K562 (cell line): Measurements from ENCODE around the gene ITLN1.

Source experiments
- FOXA1 ChIP-seq: fragments of 450-650 bp; IDR thresholded peaks from 2 replicates; pipeline ENCODE4 v1.6.1; 2016; ENCODE audit warnings: mild to moderate bottlenecking, borderline replicate concordance
- FOXP4 ChIP-seq: sonication (generic); formaldehyde crosslinking; IDR thresholded peaks from 2 replicates; pipeline ENCODE4 v1.8.0; 2022; ENCODE audit warnings: mild to moderate bottlenecking, missing genetic modification reagents, borderline replicate concordance
- PHTF2 ChIP-seq: fragments of 250-450 bp; sonication (Bioruptor Pico); IDR thresholded peaks from 2 replicates; pipeline ENCODE4 v1.5.0; 2021; ENCODE audit warnings: mild to moderate bottlenecking
- POLR2A ChIP-seq: fragments of 450-650 bp; conservative IDR thresholded peaks from 2 replicates; pipeline ENCODE4 v1.6.1; 2016
- PRPF4 ChIP-seq: fragments of 200-400 bp; formaldehyde crosslinking; IDR thresholded peaks from one replicate; pipeline ENCODE4 v1.6.1; 2017; ENCODE audit warnings: low read length, low read depth, mild to moderate bottlenecking; ENCODE audit not compliant: insufficient read depth, poor library complexity, severe bottlenecking
- TEAD2 ChIP-seq: fragments of 450-650 bp; IDR thresholded peaks from 2 replicates; pipeline ENCODE4 v1.6.1; 2016; ENCODE audit warnings: missing genetic modification characterization, control low read depth, missing compliant biosample characterization

- TF ChIP-seq PRPF4, result no peak
- TF ChIP-seq TEAD2 (tag), result no peak
- TF ChIP-seq FOXP4 (CRISPR knock-in tag), result no peak
- TF ChIP-seq PHTF2, result no peak
- no peak for TF ChIP-seq POLR2A
- no peak for TF ChIP-seq FOXA1
Observed at GRCh38 chr1:160883581-160884513, 1.1 kb downstream of the ITLN1 start.
